Ovary (tissue), 3 donors: Measurements from ENCODE around the gene PBLD.

Experiments used
- POLR2A ChIP-seq: fragments of 450-650 bp; IDR thresholded peaks from one replicate; pipeline ENCODE4 v1.6.1; 2017; ENCODE audit warnings: antibody characterized with exemption, mild to moderate bottlenecking, moderate library complexity
- TF ChIP-seq, protein P1 (sequence below), 3 donors: fragments of 450-650 bp in 2 of 3; fragments of 200-600 bp in 1 of 3; IDR thresholded peaks; one replicate each; pipeline versions ENCODE4 v1.5.1 to v1.8.0; 2016 to 2022; ENCODE audit warnings: antibody characterized with exemption in 3 of 3, mild to moderate bottlenecking in 1 of 3
- donor health status: DM: no; HTN: no; CAD: no.

GRCh38 chr10:68303849-68304412 lies 28.8 kb downstream of the PBLD start:
- TF ChIP-seq, protein P1, sequence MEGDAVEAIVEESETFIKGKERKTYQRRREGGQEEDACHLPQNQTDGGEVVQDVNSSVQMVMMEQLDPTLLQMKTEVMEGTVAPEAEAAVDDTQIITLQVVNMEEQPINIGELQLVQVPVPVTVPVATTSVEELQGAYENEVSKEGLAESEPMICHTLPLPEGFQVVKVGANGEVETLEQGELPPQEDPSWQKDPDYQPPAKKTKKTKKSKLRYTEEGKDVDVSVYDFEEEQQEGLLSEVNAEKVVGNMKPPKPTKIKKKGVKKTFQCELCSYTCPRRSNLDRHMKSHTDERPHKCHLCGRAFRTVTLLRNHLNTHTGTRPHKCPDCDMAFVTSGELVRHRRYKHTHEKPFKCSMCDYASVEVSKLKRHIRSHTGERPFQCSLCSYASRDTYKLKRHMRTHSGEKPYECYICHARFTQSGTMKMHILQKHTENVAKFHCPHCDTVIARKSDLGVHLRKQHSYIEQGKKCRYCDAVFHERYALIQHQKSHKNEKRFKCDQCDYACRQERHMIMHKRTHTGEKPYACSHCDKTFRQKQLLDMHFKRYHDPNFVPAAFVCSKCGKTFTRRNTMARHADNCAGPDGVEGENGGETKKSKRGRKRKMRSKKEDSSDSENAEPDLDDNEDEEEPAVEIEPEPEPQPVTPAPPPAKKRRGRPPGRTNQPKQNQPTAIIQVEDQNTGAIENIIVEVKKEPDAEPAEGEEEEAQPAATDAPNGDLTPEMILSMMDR (IDR thresholded peaks at IDR 0.05): no peak
- TF ChIP-seq POLR2A: no peak
